GM23338 (cell line): ENCODE measurements around the gene EVL.

Experiments used
- CREB1 ChIP-seq: fragments of 250-450 bp; sonication (Bioruptor Pico); IDR thresholded peaks from 2 replicates; pipeline ENCODE4 v1.5.0; 2020; ENCODE audit warnings: low read depth, mild to moderate bottlenecking, moderate library complexity
- CTCF ChIP-seq, 2 experiments: fragments of 200-600 bp in 1 of 2; sonication (generic) in 1 of 2; conservative IDR thresholded peaks; 2 replicates each; pipeline versions ENCODE4 v1.5.1 to v1.6.1; 2016 to 2017; ENCODE audit warnings: antibody characterized with exemption in 2 of 2, low read depth in 2 of 2, mild to moderate bottlenecking in 2 of 2, moderate library complexity in 1 of 2
- ETS1 ChIP-seq: IDR thresholded peaks from 2 replicates; pipeline ENCODE4 v1.6.1; 2016; ENCODE audit warnings: antibody characterized with exemption
- EZH2 ChIP-seq: fragments of 200-600 bp; sonication (generic); IDR thresholded peaks from one replicate; pipeline ENCODE4 v1.8.0; 2017; ENCODE audit warnings: antibody characterized with exemption, mild to moderate bottlenecking, low read depth; ENCODE audit not compliant: unreplicated experiment
- EZH2phosphoT487 ChIP-seq: fragments of 200-600 bp; sonication (generic); IDR thresholded peaks from one replicate; pipeline ENCODE4 v1.8.1; 2018; ENCODE audit warnings: antibody characterized with exemption; ENCODE audit not compliant: unreplicated experiment
- JUNB ChIP-seq: IDR thresholded peaks from one replicate; pipeline ENCODE4 v1.6.1; 2016; ENCODE audit warnings: antibody characterized with exemption; ENCODE audit not compliant: unreplicated experiment
- POLR2AphosphoS5 ChIP-seq: IDR thresholded peaks from 2 replicates; pipeline ENCODE4 v1.6.1; 2016; ENCODE audit warnings: antibody characterized with exemption, low read depth
- REST ChIP-seq: IDR thresholded peaks from one replicate; pipeline ENCODE4 v1.6.1; 2018; ENCODE audit warnings: antibody characterized with exemption; ENCODE audit not compliant: unreplicated experiment
- STAT1 ChIP-seq: IDR thresholded peaks from one replicate; pipeline ENCODE4 v1.6.1; 2016; ENCODE audit warnings: antibody characterized with exemption; ENCODE audit not compliant: unreplicated experiment
- ZNF114 ChIP-seq: fragments of 250-450 bp; sonication (Bioruptor Pico); IDR thresholded peaks from 2 replicates; pipeline ENCODE4 v1.5.0; 2020; ENCODE audit warnings: mild to moderate bottlenecking, moderate library complexity
- ZNF331 ChIP-seq: fragments of 250-450 bp; sonication (Bioruptor Pico); IDR thresholded peaks from 2 replicates; pipeline ENCODE4 v1.5.0; 2020; ENCODE audit warnings: low read depth, mild to moderate bottlenecking, moderate library complexity
- ZNF462 ChIP-seq: fragments of 250-450 bp; sonication (Bioruptor Pico); IDR thresholded peaks from 2 replicates; pipeline ENCODE4 v1.5.0; 2020; ENCODE audit warnings: mild to moderate bottlenecking, moderate library complexity

GRCh38 chr14:100039903-100040302 is 25.3 kb upstream of the EVL start:
- TF ChIP-seq EZH2 (no peak), ETS1 (no peak), POLR2AphosphoS5 (no peak), CTCF (conservative IDR thresholded peaks at IDR 0.05; ENCODE audit: low read depth in 2 of 2) (no peak), REST (no peak), ZNF331 (CRISPR knock-in tag) (no peak), EZH2phosphoT487 (no peak), JUNB (no peak), CREB1 (CRISPR knock-in tag) (no peak), STAT1 (no peak), ZNF462 (CRISPR knock-in tag) (no peak), ZNF114 (CRISPR knock-in tag) (no peak)
